Type B pancreatic cell (in vitro differentiated cells): Measurements from ENCODE around the gene CXXC5. TPM values are rescaled to one million over a fixed set of nuclear protein-coding genes. Genes with fewer than 3 reads are reported as not detected.
A peak's percentile ranks its signal among the peaks of the same experiment; 100 is the strongest.

Source experiments
- DNase-seq: peaks from one replicate; pipeline ENCODE4 v3.0.0; 2021; ENCODE audit warnings: mixed read lengths; ENCODE audit not compliant: unreplicated experiment; ENCODE audit errors: extremely low spot score
- H3K27ac Mint-ChIP-seq: 2 replicates; pipeline ENCODE4 v1.8.0; 2021; ENCODE audit warnings: mild to moderate bottlenecking, mixed read lengths
- H3K27me3 Mint-ChIP-seq: 2 replicates; pipeline ENCODE4 v1.8.0; 2021; ENCODE audit warnings: mixed read lengths
- H3K36me3 Mint-ChIP-seq: 2 replicates; pipeline ENCODE4 v1.8.0; 2021; ENCODE audit warnings: mixed read lengths
- H3K4me1 Mint-ChIP-seq: one replicate; pipeline ENCODE4 v1.8.0; 2021; ENCODE audit warnings: mixed read lengths; ENCODE audit not compliant: unreplicated experiment
- H3K4me3 Mint-ChIP-seq: 2 replicates; pipeline ENCODE4 v1.8.0; 2021; ENCODE audit warnings: mild to moderate bottlenecking, mixed read lengths
- H3K9me3 Mint-ChIP-seq: 2 replicates; pipeline ENCODE4 v1.8.0; 2021; ENCODE audit warnings: mixed read lengths
- total RNA-seq: library from RNA; stranded (reverse); gene quantifications from 2 replicates; pipeline ENCODE4 v1.2.1, GENCODE V29; 2021; ENCODE audit warnings: low replicate concordance
- TF ChIP-seq, protein P1 (sequence below): fragments of 200-600 bp; sonication (generic); conservative IDR thresholded peaks from 2 replicates; pipeline ENCODE4 v1.5.0; 2021; ENCODE audit warnings: antibody characterized with exemption, mild to moderate bottlenecking

The CXXC5 gene
- total RNA-seq, 1 donor from 2014 or later: 58.6 TPM

DNA sequence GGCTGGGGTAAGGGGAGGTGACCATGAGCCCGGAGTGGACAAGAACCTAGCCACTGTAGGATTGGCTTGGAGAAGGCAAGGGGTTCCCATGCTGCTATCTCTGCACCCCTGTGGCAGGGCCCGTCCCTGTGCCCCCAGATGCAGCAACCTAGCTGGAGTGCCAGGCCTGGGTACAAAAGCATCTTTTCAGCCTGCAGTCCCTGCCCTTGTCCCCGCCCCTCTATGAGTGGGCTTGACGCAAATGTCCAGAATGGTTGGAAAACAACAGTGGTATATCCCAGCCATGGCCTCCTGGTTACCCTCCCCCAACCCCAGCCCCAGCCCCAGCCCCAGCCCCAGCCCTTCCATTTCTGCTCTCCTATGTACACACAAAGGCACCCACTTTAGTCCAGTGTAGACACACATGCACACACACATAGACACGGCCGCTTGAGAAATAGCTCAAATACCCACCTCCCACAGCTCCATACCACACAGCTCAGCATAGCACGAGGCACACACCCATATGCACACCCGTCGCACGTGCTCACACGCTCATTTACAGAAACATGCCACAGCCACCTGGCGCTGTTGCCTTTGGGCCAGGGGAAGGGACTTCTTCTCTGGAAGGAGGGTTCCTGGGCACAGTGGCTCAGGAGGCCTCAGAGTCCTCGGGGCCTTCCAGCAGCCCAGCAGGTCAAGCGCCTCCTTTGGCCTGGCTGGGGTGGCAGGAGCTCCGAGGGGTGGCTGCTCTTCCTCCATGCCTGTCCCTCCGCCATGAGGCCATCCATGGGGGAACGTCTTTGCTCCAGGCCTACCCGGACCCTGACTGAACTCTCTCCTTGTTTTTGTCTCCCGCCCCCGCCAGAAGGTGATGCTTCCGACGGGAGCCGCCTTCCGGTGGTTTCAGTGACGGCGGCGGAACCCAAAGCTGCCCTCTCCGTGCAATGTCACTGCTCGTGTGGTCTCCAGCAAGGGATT lies 34.1 kb downstream of the CXXC5 start:
- TF ChIP-seq, protein P1, sequence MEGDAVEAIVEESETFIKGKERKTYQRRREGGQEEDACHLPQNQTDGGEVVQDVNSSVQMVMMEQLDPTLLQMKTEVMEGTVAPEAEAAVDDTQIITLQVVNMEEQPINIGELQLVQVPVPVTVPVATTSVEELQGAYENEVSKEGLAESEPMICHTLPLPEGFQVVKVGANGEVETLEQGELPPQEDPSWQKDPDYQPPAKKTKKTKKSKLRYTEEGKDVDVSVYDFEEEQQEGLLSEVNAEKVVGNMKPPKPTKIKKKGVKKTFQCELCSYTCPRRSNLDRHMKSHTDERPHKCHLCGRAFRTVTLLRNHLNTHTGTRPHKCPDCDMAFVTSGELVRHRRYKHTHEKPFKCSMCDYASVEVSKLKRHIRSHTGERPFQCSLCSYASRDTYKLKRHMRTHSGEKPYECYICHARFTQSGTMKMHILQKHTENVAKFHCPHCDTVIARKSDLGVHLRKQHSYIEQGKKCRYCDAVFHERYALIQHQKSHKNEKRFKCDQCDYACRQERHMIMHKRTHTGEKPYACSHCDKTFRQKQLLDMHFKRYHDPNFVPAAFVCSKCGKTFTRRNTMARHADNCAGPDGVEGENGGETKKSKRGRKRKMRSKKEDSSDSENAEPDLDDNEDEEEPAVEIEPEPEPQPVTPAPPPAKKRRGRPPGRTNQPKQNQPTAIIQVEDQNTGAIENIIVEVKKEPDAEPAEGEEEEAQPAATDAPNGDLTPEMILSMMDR: no peak
- Mint-ChIP-seq H3K27ac (no peak overlapping the region), H3K9me3 (no peaks in the 10 kb centered on the region), H3K36me3 (peaks cover 15% of the 10 kb centered on the region), H3K27me3 (no peaks in the 10 kb centered on the region), H3K4me3 (no peak overlapping the region), H3K4me1 (peaks cover 36% of the 10 kb centered on the region)
- DNase-seq: no peak

DNA sequence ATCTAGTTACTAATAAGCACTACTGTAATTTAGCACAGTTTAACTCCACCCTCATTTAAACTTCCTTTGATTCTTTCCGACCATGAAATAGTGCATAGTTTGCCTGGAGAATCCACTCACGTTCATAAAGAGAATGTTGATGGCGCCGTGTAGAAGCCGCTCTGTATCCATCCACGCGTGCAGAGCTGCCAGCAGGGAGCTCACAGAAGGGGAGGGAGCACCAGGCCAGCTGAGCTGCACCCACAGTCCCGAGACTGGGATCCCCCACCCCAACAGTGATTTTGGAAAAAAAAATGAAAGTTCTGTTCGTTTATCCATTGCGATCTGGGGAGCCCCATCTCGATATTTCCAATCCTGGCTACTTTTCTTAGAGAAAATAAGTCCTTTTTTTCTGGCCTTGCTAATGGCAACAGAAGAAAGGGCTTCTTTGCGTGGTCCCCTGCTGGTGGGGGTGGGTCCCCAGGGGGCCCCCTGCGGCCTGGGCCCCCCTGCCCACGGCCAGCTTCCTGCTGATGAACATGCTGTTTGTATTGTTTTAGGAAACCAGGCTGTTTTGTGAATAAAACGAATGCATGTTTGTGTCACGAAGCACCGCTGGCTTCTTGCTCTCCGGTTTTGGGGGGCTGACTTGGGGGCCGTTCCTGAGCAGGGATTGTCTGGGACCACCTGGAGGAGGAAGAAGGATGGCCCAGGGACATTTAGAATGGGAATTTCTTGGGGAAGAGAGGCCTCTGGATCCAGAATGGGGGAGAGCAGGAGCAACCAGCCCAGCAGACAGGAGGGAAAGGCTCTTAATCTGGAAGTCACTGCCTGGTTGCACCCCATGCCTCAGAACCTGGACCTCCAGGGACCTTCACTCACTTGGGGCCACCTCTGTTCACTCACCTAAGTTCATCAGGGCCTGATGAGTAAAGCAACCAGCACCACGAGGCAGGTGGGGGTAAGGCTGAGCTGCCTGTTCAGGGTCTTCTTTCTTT lies 35.4 kb downstream of the CXXC5 start:
- peaks cover 15% of the 10 kb centered on the region for H3K36me3 Mint-ChIP-seq
- no peaks in the 10 kb centered on the region for H3K9me3 Mint-ChIP-seq
- TF ChIP-seq, protein P1: no peak
- H3K4me1 Mint-ChIP-seq: peaks cover 31% of the 10 kb centered on the region
- no peaks in the 10 kb centered on the region for H3K27me3 Mint-ChIP-seq
- H3K27ac Mint-ChIP-seq: peak overlapping the region; percentile 31
- H3K4me3 Mint-ChIP-seq: no peak overlapping the region
- DNase-seq: no peak

DNA sequence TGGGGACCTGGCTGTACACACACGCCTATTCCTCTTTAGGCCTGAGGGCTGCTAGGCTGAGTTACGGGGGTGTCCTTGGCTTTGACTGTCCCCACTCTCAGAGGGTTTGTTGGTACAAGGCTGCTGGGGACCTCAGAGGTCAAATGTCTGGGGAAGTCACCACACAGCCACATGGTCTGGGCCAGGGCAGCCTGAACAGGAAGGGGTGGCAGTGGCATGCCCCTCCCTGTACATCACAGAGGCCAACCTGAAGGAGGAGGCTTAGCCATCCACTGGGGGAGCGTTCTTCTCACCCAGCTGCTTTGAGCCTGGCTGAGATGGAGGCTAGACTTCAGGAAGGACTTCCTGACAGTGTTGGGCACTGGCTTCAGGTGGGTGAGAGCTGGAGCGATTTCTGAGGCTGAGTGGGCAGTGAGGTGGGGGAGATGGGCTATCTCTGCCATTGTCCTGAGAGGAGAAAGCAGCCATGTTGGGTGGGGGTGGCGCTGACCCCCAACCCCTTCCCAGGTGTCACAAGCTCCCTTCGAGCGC lies 36.3 kb downstream of the CXXC5 start:
- peaks cover 15% of the 10 kb centered on the region for H3K36me3 Mint-ChIP-seq
- DNase-seq: no peak
- H3K4me1 Mint-ChIP-seq: peaks cover 36% of the 10 kb centered on the region
- H3K9me3 Mint-ChIP-seq: no peaks in the 10 kb centered on the region
- TF ChIP-seq, protein P1: no peak
- H3K27ac Mint-ChIP-seq: peak overlapping the region; percentile 23
- no peaks in the 10 kb centered on the region for H3K27me3 Mint-ChIP-seq
- H3K4me3 Mint-ChIP-seq: no peak overlapping the region

DNA sequence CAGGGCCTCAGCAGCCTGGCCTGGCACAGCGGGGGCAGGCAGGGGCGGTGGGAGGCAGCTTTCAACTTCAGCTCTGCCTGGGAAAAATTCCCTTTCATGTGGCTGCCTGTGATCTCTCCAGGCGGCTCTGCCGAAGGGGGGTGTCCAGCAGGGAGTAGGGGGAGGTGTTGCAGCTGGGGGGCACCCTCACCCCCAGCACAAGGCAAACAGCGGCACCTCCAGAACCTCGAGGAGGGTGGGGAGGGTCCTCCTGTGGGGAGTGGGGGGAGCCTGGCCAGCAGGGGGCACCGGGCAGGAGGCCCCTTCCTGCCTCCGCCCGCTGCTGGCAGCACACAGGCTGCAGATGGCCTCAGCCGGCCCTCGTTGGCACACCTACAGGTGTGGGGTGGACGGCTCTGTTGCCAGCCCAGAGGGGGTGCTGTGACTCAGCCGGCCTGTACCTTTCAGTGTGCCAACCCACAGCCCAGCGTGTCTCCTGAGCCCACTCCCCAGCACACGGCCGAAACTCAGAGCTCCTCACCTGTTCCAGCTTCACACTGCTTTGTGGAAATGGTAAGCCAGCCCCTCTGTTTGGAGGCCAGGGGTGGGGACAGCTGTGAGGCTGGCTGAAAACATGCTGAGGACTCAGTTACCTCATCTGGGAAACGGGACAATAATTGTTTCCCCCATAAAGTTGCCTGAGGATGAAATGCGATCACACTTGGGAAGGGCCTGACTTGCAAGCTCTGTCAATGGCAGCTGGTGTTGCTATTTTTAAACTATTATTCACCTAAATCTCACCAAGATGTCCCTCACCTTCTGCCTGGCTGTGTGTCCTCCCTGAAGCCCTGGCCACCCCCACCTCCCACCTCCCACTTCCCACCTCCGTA lies 37.0 kb downstream of the CXXC5 start:
- Mint-ChIP-seq H3K4me3 (no peak overlapping the region), H3K27me3 (no peaks in the 10 kb centered on the region)

More for the DNA sequence above, 37.0 kb downstream of the CXXC5 start:
- Mint-ChIP-seq H3K27ac (no peak overlapping the region), H3K36me3 (peaks cover 11% of the 10 kb centered on the region), H3K9me3 (no peaks in the 10 kb centered on the region), H3K4me1 (peaks cover 39% of the 10 kb centered on the region)
- TF ChIP-seq, protein P1: peak; percentile 27
- DNase-seq: no peak
